NB4 (cell line): ENCODE results near the gene AIF1.

ENCODE experiments used
- DNase-seq: peaks from one replicate; pipeline ENCODE4 v3.0.0; 2010; ENCODE audit warnings: low read depth
- H3K4me3 ChIP-seq: one replicate; pipeline ENCODE4 v1.5.1; 2011; ENCODE audit warnings: mild to moderate bottlenecking, low read depth, low read length, moderate library complexity
- MYC ChIP-seq: IDR thresholded peaks from 2 replicates; pipeline ENCODE4 v1.6.1; 2011; ENCODE audit warnings: low read depth, low read length
- POLR2A ChIP-seq: IDR thresholded peaks from 2 replicates; pipeline ENCODE4 v1.6.1; 2011; ENCODE audit warnings: mild to moderate bottlenecking; ENCODE audit not compliant: insufficient read length; ENCODE audit errors: extremely low read depth
- TF ChIP-seq, protein P1 (sequence below): IDR thresholded peaks from 2 replicates; pipeline ENCODE4 v1.6.1; 2011; ENCODE audit warnings: low read depth, low read length
- TF ChIP-seq, protein P2 (sequence below): IDR thresholded peaks from one replicate; pipeline ENCODE4 v1.5.1; 2012; ENCODE audit warnings: low read depth, low read length

Gene AIF1

DNA sequence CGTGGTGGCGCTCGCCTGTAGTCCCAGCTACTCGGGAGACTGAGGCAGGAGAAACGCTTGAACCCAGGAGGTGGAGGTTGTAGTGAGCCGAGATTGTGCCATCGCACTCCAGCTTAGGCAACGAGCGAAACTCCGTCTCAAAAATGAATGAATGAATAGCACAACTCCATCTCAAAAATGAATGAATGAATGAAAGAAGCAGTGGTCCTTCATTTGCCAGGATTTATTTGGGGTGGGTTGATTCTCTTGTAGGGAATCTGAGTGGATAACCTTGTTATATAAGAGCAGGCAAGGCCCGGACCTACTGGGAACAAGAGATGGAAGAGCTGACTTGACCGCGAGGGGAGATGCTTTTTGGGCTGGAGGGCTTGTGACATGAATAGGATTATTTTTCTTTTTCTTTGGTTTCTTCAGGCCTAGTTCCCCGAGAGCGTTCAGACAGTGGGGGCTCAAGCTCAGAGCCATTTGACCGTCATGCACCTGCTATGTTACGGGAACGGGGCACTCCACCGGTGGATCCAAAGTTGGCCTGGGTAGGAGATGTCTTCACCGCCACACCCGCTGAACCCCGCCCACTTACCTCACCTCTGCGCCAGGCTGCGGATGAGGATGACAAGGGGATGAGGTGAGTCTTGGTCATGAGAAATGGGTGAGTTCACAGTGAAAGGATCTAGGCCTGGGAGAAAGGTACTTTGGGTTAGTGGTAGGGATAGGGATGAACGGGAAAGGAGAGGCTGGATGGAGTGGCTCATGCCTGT is 15.3 kb downstream of the AIF1 start:
- no peak for DNase-seq
- no peak overlapping the region for H3K4me3 ChIP-seq
- TF ChIP-seq, protein P1, sequence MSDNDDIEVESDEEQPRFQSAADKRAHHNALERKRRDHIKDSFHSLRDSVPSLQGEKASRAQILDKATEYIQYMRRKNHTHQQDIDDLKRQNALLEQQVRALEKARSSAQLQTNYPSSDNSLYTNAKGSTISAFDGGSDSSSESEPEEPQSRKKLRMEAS, result no peak
- no peak for TF ChIP-seq POLR2A
- TF ChIP-seq, protein P2, sequence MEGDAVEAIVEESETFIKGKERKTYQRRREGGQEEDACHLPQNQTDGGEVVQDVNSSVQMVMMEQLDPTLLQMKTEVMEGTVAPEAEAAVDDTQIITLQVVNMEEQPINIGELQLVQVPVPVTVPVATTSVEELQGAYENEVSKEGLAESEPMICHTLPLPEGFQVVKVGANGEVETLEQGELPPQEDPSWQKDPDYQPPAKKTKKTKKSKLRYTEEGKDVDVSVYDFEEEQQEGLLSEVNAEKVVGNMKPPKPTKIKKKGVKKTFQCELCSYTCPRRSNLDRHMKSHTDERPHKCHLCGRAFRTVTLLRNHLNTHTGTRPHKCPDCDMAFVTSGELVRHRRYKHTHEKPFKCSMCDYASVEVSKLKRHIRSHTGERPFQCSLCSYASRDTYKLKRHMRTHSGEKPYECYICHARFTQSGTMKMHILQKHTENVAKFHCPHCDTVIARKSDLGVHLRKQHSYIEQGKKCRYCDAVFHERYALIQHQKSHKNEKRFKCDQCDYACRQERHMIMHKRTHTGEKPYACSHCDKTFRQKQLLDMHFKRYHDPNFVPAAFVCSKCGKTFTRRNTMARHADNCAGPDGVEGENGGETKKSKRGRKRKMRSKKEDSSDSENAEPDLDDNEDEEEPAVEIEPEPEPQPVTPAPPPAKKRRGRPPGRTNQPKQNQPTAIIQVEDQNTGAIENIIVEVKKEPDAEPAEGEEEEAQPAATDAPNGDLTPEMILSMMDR, result no peak
- TF ChIP-seq MYC, result no peak

DNA sequence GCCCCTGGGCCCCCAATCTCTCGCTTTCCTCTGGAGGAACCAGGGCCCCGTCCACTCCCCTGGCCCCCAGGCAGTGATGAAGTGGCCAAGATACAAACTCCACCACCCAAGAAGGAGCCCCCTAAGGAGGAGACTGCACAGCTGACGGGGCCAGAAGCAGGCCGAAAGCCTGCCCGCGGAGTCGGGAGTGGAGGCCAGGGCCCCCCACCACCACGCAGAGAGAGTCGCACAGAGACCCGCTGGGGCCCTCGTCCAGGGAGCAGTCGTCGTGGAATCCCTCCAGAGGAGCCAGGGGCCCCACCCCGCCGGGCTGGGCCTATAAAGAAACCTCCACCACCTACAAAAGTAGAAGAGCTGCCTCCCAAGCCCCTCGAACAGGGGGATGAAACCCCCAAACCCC is 16.2 kb downstream of the AIF1 start:
- H3K4me3 ChIP-seq, result no peak overlapping the region
- DNase-seq, result no peak
- TF ChIP-seq POLR2A (no peak), MYC (no peak)
- TF ChIP-seq, protein P2, result no peak
- TF ChIP-seq, protein P1, result no peak

DNA sequence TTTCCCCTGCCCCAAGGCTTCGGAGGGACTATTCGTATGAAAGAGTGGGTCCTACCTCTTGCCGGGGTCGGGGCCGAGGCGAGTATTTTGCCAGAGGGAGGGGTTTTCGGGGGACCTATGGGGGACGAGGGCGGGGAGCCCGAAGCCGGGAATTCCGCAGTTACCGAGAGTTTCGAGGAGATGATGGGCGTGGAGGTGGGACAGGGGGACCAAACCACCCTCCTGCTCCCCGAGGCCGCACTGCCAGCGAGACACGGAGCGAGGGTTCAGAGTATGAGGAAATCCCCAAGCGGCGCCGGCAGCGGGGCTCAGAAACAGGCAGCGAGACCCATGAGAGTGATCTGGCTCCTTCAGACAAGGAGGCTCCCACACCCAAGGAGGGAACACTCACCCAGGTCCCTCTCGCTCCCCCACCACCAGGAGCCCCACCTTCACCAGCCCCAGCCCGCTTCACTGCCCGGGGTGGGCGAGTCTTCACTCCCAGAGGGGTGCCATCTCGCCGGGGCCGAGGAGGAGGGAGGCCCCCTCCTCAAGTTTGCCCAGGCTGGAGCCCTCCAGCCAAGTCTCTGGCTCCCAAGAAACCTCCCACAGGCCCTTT is 16.7 kb downstream of the AIF1 start:
- no peak overlapping the region for H3K4me3 ChIP-seq
- DNase-seq, result no peak

DNA sequence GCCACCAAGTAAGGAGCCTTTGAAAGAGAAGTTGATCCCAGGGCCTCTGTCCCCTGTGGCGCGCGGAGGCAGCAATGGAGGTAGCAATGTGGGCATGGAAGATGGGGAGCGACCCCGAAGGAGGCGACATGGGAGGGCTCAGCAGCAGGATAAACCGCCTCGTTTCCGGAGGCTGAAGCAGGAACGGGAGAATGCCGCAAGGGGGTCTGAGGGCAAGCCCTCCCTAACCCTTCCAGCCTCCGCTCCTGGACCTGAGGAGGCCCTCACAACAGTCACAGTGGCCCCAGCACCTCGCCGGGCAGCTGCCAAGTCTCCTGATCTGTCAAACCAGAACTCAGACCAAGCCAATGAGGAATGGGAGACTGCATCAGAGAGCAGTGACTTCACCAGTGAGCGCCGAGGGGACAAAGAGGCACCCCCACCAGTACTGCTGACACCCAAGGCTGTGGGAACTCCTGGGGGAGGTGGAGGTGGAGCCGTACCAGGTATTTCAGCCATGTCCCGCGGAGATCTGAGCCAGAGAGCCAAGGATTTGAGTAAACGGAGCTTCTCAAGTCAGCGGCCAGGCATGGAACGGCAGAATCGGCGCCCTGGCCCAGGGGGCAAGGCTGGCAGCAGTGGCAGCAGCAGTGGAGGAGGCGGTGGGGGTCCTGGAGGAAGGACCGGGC is 17.4 kb downstream of the AIF1 start:
- no peak overlapping the region for H3K4me3 ChIP-seq
- DNase-seq, result no peak
- TF ChIP-seq, protein P2, result no peak
- no peak for TF ChIP-seq POLR2A
- no peak for TF ChIP-seq MYC
- TF ChIP-seq, protein P1, result no peak

More for the DNA sequence above, 16.7 kb downstream of the AIF1 start:
- peak; percentile 32 for TF ChIP-seq POLR2A
- TF ChIP-seq, protein P2, result no peak

DNA sequence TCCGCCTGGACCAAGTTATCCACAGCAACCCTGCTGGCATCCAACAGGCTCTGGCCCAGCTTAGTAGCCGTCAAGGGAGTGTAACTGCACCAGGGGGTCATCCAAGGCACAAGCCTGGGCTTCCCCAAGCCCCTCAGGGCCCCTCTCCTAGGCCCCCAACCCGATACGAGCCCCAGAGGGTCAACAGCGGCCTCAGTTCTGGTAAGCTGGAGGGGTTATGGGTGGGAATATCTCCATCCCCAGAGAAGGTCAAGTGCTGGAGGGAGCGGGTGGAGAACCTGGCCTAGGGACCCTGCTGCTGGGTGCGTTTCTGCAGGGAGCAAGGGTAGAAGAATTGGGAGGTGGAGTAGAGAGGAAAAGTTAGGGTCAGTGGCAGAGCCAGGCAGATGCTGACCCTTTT is 18.4 kb downstream of the AIF1 start:
- no peak overlapping the region for H3K4me3 ChIP-seq
- TF ChIP-seq, protein P2, result no peak
- TF ChIP-seq, protein P1, result no peak
- TF ChIP-seq POLR2A (no peak), MYC (no peak)
- no peak for DNase-seq
